HL-60 (cell line): ENCODE data around the gene TAGLN.
"Not testable (repeated sequence)": the region's sequence is repeated elsewhere in the genome, so short reads cannot be mapped to it uniquely, and the experiment has no call there.

Source experiments
- DNase-seq, 2 experiments: peaks; one replicate each; pipeline ENCODE4 v3.0.0-alpha.2; 2010 to 2020; ENCODE audit warnings: low read depth in 1 of 2, low spot score in 1 of 2
- H3K27ac ChIP-seq: fragments of 250-450 bp; sonication (Bioruptor Pico); replicated peaks from 2 replicates; pipeline ENCODE4 v1.5.1; 2020; ENCODE audit warnings: mild to moderate bottlenecking, moderate library complexity
- H3K27me3 ChIP-seq: fragments of 250-450 bp; sonication (Bioruptor Pico); 2 replicates; pipeline ENCODE4 v1.5.1; 2021; ENCODE audit warnings: mild to moderate bottlenecking, moderate library complexity; ENCODE audit not compliant: insufficient read depth, poor library complexity, severe bottlenecking
- H3K4me3 ChIP-seq: replicated peaks from 2 replicates; pipeline ENCODE4 v1.5.1; 2011; ENCODE audit warnings: mild to moderate bottlenecking, control low read depth, low read length; ENCODE audit not compliant: insufficient read depth
- CTCF ChIP-seq: IDR thresholded peaks from one replicate; pipeline ENCODE4 v1.5.1; 2011; ENCODE audit warnings: low read length, control low read depth, inconsistent platforms; ENCODE audit not compliant: insufficient read depth
- GABPA ChIP-seq: IDR thresholded peaks from 2 replicates; pipeline ENCODE4 v1.6.1; 2012; ENCODE audit warnings: low read depth
- POLR2AphosphoS5 ChIP-seq: IDR thresholded peaks from 2 replicates; pipeline ENCODE4 v1.6.1; 2012; ENCODE audit warnings: low read depth
- REST ChIP-seq: IDR thresholded peaks from 2 replicates; pipeline ENCODE4 v1.6.1; 2012; ENCODE audit warnings: low read depth; ENCODE audit not compliant: insufficient replicate concordance
- SPI1 ChIP-seq: IDR thresholded peaks from 2 replicates; pipeline ENCODE4 v1.6.1; 2012; ENCODE audit warnings: low read depth, mild to moderate bottlenecking, borderline replicate concordance

TAGLN gene

GRCh38 chr11:117205211-117205818, 6.1 kb downstream of the TAGLN start:
- no peak overlapping the region for H3K27ac ChIP-seq
- no peaks in the 10 kb centered on the region for H3K27me3 ChIP-seq
- TF ChIP-seq GABPA: no peak
- TF ChIP-seq SPI1: no peak
- no peak for TF ChIP-seq POLR2AphosphoS5
- no peak for TF ChIP-seq CTCF
- TF ChIP-seq REST: no peak
- no peak overlapping the region for H3K4me3 ChIP-seq
- no peak for DNase-seq

DNA sequence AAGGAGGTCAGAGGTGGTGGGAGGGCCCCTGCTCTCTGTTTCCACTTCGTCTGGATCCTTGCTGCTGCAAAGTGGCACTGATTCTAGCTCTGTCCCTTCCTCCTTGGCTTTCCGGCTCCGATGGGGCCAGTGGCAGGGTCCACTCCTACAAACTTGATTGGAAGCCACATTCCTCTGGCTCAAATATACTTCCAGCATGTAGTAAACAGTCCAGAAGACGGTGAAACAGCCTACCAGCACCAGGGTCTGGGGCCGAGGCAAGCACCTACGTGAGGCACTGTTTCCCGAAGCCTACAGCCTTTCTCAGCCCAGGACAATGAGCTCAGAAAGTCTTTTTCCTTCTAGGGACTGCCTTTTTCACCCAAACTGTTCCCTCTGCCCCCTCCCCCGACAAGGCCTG, 6.9 kb downstream of the TAGLN start:
- not testable (repeated sequence) for H3K27ac ChIP-seq, H3K27me3 ChIP-seq, DNase-seq, H3K4me3 ChIP-seq

- DNase-seq, H3K27ac ChIP-seq, H3K27me3 ChIP-seq, H3K4me3 ChIP-seq: not testable (repeated sequence)
Observed at GRCh38 chr11:117206859-117207258, 7.7 kb downstream of the TAGLN start.

DNA sequence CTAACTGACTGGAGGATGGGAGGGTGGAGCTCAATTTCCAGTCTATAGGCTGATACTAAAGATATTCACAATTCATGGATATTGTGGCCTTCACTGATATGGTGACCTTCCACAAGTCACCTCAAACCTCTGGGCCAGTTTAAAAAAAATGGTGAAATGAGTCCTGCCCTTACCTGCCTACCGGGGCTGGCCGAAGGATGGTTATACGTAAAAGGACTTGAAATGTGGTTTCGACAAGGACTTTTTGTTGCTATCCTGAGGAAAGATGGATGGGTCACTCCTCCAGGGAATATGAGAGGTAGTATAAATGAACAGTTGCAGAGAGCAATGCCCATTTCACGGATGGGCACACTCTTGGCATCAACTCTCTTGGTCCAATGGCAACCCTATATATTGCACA, 8.3 kb downstream of the TAGLN start:
- not testable (repeated sequence) for H3K27ac ChIP-seq, H3K4me3 ChIP-seq, H3K27me3 ChIP-seq, DNase-seq

- not testable (repeated sequence) for DNase-seq, H3K27me3 ChIP-seq
Observed at GRCh38 chr11:117208710-117209109, 9.5 kb downstream of the TAGLN start.

DNA sequence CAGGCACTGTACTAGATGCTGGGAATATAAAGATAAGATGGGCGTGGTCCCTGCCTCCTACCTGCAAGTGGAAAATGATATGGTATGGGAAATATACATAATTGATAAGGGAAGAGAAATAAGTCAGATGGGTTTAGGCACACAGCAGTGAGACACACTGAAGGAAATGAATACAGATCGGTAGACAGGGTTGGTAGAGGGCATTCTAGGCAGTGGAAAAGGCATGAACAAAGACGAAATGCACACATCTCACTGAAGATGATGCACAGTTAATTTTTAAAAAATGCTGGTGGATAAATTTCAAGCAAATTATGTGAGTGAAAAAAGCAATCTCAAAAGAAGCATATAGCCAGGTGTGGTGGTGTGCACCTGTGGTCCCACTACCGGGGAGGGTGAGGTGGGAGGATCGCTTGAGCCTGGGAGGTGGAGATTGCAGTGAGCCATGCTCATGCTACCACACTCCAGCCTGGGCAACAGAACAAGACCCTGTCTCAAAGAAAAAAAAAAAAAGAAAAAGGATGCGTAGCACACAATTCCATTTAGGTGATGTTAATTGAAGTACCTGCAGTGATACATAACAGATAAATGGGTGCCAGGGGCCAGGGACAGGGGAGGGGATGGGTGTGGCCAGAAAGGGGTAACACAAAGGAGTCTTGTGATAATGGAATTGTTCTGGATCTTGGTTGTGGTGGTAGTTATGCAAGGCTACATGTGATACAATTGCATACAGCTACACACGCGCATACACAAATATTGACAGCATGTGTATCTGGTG, 10.4 kb downstream of the TAGLN start:
- not testable (repeated sequence) for H3K27me3 ChIP-seq, H3K4me3 ChIP-seq, H3K27ac ChIP-seq, DNase-seq

More at GRCh38 chr11:117208710-117209109, 9.5 kb downstream of the TAGLN start:
- not testable (repeated sequence) for H3K27ac ChIP-seq, H3K4me3 ChIP-seq

DNA sequence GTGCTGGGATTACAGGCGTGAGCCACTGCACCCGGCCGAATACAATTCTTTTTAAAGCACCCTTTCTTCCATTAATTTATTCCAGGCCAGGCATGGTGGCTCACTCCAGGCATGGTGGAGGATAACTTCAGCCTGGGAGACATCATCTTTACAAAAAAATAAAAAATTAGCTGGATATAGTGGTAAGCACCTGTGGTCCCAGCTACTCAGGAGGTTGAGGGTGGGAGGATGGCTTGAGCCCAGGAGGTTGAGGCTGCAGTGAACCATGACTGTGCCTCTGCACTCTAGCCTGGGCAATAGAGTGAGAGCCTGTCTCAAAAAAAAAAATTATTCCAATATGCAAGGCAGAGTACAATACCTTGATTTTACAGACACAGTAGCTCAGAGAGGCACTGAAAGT, 11.4 kb downstream of the TAGLN start:
- Histone ChIP-seq H3K27ac (no peak overlapping the region), H3K27me3 (no peaks in the 10 kb centered on the region), H3K4me3 (no peak overlapping the region)
- DNase-seq: no peak
- TF ChIP-seq SPI1 (no peak), CTCF (no peak)
